ENCODE results near the gene FOXO3B. TPM values are rescaled to one million over a fixed set of nuclear protein-coding genes. Genes with fewer than 3 reads are reported as not detected.
"Not testable (repeated sequence)": the region's sequence is repeated elsewhere in the genome, so short reads cannot be mapped to it uniquely, and the experiment has no call there.

FOXO3B gene
- total and polyA plus RNA-seq, 7 donors, result 0.35 to 2.1 (median 1.1) TPM

- H3K4me3 ChIP-seq; H3K27me3 ChIP-seq (ENCODE audit: insufficient read depth in 3 of 3, low read length in 2 of 3); H3K9me3 ChIP-seq; H3K4me1 ChIP-seq; intact Hi-C loops (cut with DNase I); H3K27ac ChIP-seq; H3K36me3 ChIP-seq (ENCODE audit: insufficient read depth in 1 of 2, low read depth in 1 of 2): not testable (repeated sequence)
- 12% methylated on average over 6 to 7 of the region's 7 CpGs for WGBS, 3 donors
- TF ChIP-seq CTCF (IDR thresholded peaks at IDR 0.05), result peak; percentile 66
- DNase-seq (peak; percentile 47 to 75), ATAC-seq (peak; percentile 66 to 91 (median 76))
Measured at GRCh38 chr17:18712354-18712999, 30.4 kb upstream of the FOXO3B start.

GRCh38 chr17:18708215-18708614 is 26.1 kb upstream of the FOXO3B start:
- H3K36me3 ChIP-seq (ENCODE audit: insufficient read depth in 1 of 2, low read depth in 1 of 2); H3K27ac ChIP-seq; intact Hi-C loops (cut with DNase I); H3K27me3 ChIP-seq (ENCODE audit: insufficient read depth in 3 of 3, low read length in 2 of 3); H3K4me3 ChIP-seq; H3K9me3 ChIP-seq; H3K4me1 ChIP-seq; ATAC-seq; DNase-seq: not testable (repeated sequence)
- WGBS, 3 donors, result 91 to 96% (median 95%) methylated on average over 3 of the region's 3 CpGs

GRCh38 chr17:18705955-18706354 is 23.8 kb upstream of the FOXO3B start:
- H3K27me3 ChIP-seq (ENCODE audit: insufficient read depth in 3 of 3, low read length in 2 of 3); DNase-seq; intact Hi-C loops (cut with DNase I); H3K4me3 ChIP-seq; ATAC-seq; H3K4me1 ChIP-seq; H3K36me3 ChIP-seq (ENCODE audit: insufficient read depth in 1 of 2, low read depth in 1 of 2); H3K9me3 ChIP-seq; H3K27ac ChIP-seq: not testable (repeated sequence)
- WGBS, 3 donors, result 90 to 91% (median 90%) methylated on average over 3 of the region's 3 CpGs

GRCh38 chr17:18698473-18699103 is 16.5 kb upstream of the FOXO3B start:
- H3K27me3 ChIP-seq (ENCODE audit: insufficient read depth in 3 of 3, low read length in 2 of 3); H3K36me3 ChIP-seq (ENCODE audit: insufficient read depth in 1 of 2, low read depth in 1 of 2); H3K9me3 ChIP-seq; H3K4me1 ChIP-seq; intact Hi-C loops (cut with DNase I); ATAC-seq; DNase-seq: not testable (repeated sequence)
- Histone ChIP-seq H3K4me3 (peak overlapping the region; percentile 87), H3K27ac (peak overlapping the region; percentile 80)
- 46 to 60% (median 47%) methylated on average over 8 of the region's 8 CpGs for WGBS, 3 donors

GRCh38 chr17:18695143-18695542 is 13.0 kb upstream of the FOXO3B start:
- H3K4me1 ChIP-seq; ATAC-seq; H3K4me3 ChIP-seq; DNase-seq; H3K27me3 ChIP-seq (ENCODE audit: insufficient read depth in 3 of 3, low read length in 2 of 3); H3K27ac ChIP-seq; H3K9me3 ChIP-seq; intact Hi-C loops (cut with DNase I); H3K36me3 ChIP-seq (ENCODE audit: insufficient read depth in 1 of 2, low read depth in 1 of 2): not testable (repeated sequence)
- WGBS, 3 donors, result 41 to 60% (median 57%) methylated on average over 2 of the region's 2 CpGs

- H3K36me3 ChIP-seq (ENCODE audit: insufficient read depth in 1 of 2, low read depth in 1 of 2); H3K27ac ChIP-seq; intact Hi-C loops (cut with DNase I); ATAC-seq; H3K27me3 ChIP-seq (ENCODE audit: insufficient read depth in 3 of 3, low read length in 2 of 3); H3K9me3 ChIP-seq; DNase-seq; H3K4me1 ChIP-seq: not testable (repeated sequence)
- WGBS, 3 donors, result 4 to 14% (median 5%) methylated on average over 2 to 3 of the region's 3 CpGs
- H3K4me3 ChIP-seq, result peak overlapping the region; percentile 71
Measured at GRCh38 chr17:18682668-18683067, 554 bp upstream of the FOXO3B start.

GRCh38 chr17:18677381-18677780 is 4.7 kb downstream of the FOXO3B start:
- H3K27ac ChIP-seq; H3K9me3 ChIP-seq; H3K4me3 ChIP-seq; H3K36me3 ChIP-seq (ENCODE audit: insufficient read depth in 1 of 2, low read depth in 1 of 2); ATAC-seq; intact Hi-C loops (cut with DNase I); H3K4me1 ChIP-seq; H3K27me3 ChIP-seq (ENCODE audit: insufficient read depth in 3 of 3, low read length in 2 of 3); DNase-seq: not testable (repeated sequence)
- 97 to 98% (median 98%) methylated on average over 14 to 29 of the region's 29 CpGs for WGBS, 3 donors

GRCh38 chr17:18676928-18677327 is 5.2 kb downstream of the FOXO3B start:
- intact Hi-C loops (cut with DNase I); ATAC-seq: not testable (repeated sequence)
- WGBS, 3 donors, result 95 to 100% (median 98%) methylated on average over 3 of the region's 3 CpGs

GRCh38 chr17:18672395-18673227 is 9.5 kb downstream of the FOXO3B start:
- H3K4me1 ChIP-seq; intact Hi-C loops (cut with DNase I); H3K9me3 ChIP-seq; H3K27ac ChIP-seq; H3K27me3 ChIP-seq (ENCODE audit: insufficient read depth in 3 of 3, low read length in 2 of 3); H3K36me3 ChIP-seq (ENCODE audit: insufficient read depth in 1 of 2, low read depth in 1 of 2); H3K4me3 ChIP-seq; DNase-seq: not testable (repeated sequence)
- 97 to 98% (median 98%) methylated on average over 27 to 79 of the region's 102 CpGs for WGBS, 3 donors
- ATAC-seq, result peak in 2 of 4 donors; percentile 15 to 27

More at GRCh38 chr17:18676928-18677327, 5.2 kb downstream of the FOXO3B start:
- not testable (repeated sequence) for H3K27ac ChIP-seq; H3K4me1 ChIP-seq; H3K9me3 ChIP-seq; H3K36me3 ChIP-seq (ENCODE audit: insufficient read depth in 1 of 2, low read depth in 1 of 2); H3K27me3 ChIP-seq (ENCODE audit: insufficient read depth in 3 of 3, low read length in 2 of 3); DNase-seq; H3K4me3 ChIP-seq

GRCh38 chr17:18668625-18669024 is 13.5 kb downstream of the FOXO3B start:
- H3K27me3 ChIP-seq (ENCODE audit: insufficient read depth in 3 of 3, low read length in 2 of 3); H3K9me3 ChIP-seq; H3K27ac ChIP-seq; DNase-seq; intact Hi-C loops (cut with DNase I); H3K36me3 ChIP-seq (ENCODE audit: insufficient read depth in 1 of 2, low read depth in 1 of 2); H3K4me3 ChIP-seq; ATAC-seq; H3K4me1 ChIP-seq: not testable (repeated sequence)
- 100% methylated on average over 1 of the region's 1 CpG for WGBS, 3 donors
